Spleen (tissue), 11 donors: ENCODE results near the gene TMEM86B. TPM values are rescaled to one million over a fixed set of nuclear protein-coding genes. Genes with fewer than 3 reads are reported as not detected.

Source experiments
- DNase-seq: peaks from one replicate; pipeline ENCODE4 v3.0.0-alpha.2; 2020
- H3K27ac ChIP-seq, 8 donors: fragments of 200-600 bp; sonication (generic) in 7 of 8; 1 replicate in 4 of 8; 2 replicates in 4 of 8; pipeline versions ENCODE4 v1.5.0 to v1.8.0; 2016 to 2021; ENCODE audit warnings: inconsistent platforms in 4 of 8, mild to moderate bottlenecking in 4 of 8, moderate library complexity in 1 of 8
- H3K27me3 ChIP-seq, 7 donors: fragments of 200-600 bp; sonication (generic) in 6 of 7; replicated peaks in 1 of 7; 1 replicate in 4 of 7; 2 replicates in 3 of 7; pipeline versions ENCODE4 v1.5.0 to v1.8.0; 2016 to 2021; ENCODE audit warnings: inconsistent platforms in 3 of 7, mild to moderate bottlenecking in 1 of 7
- H3K36me3 ChIP-seq, 6 donors: fragments of 200-600 bp; sonication (generic) in 5 of 6; 1 replicate in 4 of 6; 2 replicates in 2 of 6; pipeline versions ENCODE4 v1.5.0 to v1.8.0; 2016 to 2021; ENCODE audit warnings: inconsistent platforms in 2 of 6
- H3K4me1 ChIP-seq, 6 donors: fragments of 200-600 bp; sonication (generic) in 5 of 6; 1 replicate in 3 of 6; 2 replicates in 3 of 6; pipeline versions ENCODE4 v1.5.0 to v1.8.0; 2016 to 2021; ENCODE audit warnings: inconsistent platforms in 3 of 6
- H3K4me3 ChIP-seq, 8 donors: fragments of 200-600 bp; sonication (generic) in 7 of 8; 1 replicate in 4 of 8; 2 replicates in 4 of 8; pipeline versions ENCODE4 v1.5.0 to v1.8.0; 2016 to 2021; ENCODE audit warnings: inconsistent platforms in 4 of 8, mild to moderate bottlenecking in 4 of 8, moderate library complexity in 2 of 8
- H3K9me3 ChIP-seq, 8 donors: fragments of 200-600 bp; sonication (generic) in 7 of 8; 1 replicate in 4 of 8; 2 replicates in 4 of 8; pipeline versions ENCODE4 v1.5.0 to v1.8.0; 2016 to 2021; ENCODE audit warnings: inconsistent platforms in 4 of 8
- POLR2A ChIP-seq, 3 donors: fragments of 450-650 bp; IDR thresholded peaks; one replicate each; pipeline ENCODE4 v1.5.1; 2017; ENCODE audit warnings: antibody characterized with exemption in 3 of 3, mild to moderate bottlenecking in 1 of 3
- POLR2AphosphoS5 ChIP-seq, 3 donors: sonication (generic); formaldehyde crosslinking; IDR thresholded peaks; one replicate each; pipeline ENCODE4 v1.5.1; 2017; ENCODE audit warnings: antibody characterized with exemption in 3 of 3
- WGBS, 5 donors: extraction: QIAGEN DNeasy Blood & Tissue Kit in 3 of 5; methylation state at CpG; one replicate each; pipeline versions ENCODE4 v1.1.5 to v1.1.7; 2013 to 2018; 5-methylcytosine and 5-hydroxymethylcytosine counted together
- intact Hi-C: fragments of 100-400 bp; cut with DNase I; formaldehyde crosslinking; loops from one replicate; pipeline ENCODE4 v1.15.0; 2023; ENCODE audit warnings: low total_unique reads
- polyA plus RNA-seq, 3 donors: library from polyadenylated mRNA; stranded (reverse); fragments of 200-250 nt; gene quantifications; one replicate each; pipeline ENCODE4 v1.2.1, GENCODE V29; 2013
- total RNA-seq, 7 donors: library from RNA; depleted of rRNA in 3 of 7; stranded (reverse); fragments of >200 nt in 3 of 7; fragmentation: NEBNext Ultra II Directional in 4 of 7; extraction: Animal tissue kit (Norgen Biotek cat#: 25700) in 4 of 7; gene quantifications; one replicate each; pipeline versions ENCODE4 v1.1.0 to v1.2.1, GENCODE V29; 2016 to 2021
- TF ChIP-seq, protein P1 (sequence below), 11 experiments: fragments of 200-600 bp in 7 of 11; fragments of 450-650 bp in 4 of 11; sonication (generic) in 4 of 11; IDR thresholded peaks in 8 of 11; conservative IDR thresholded peaks in 3 of 11; 1 replicate in 7 of 11; 2 replicates in 4 of 11; pipeline versions ENCODE4 v1.4.0 to v1.8.0; 2016 to 2021; ENCODE audit warnings: antibody characterized with exemption in 11 of 11, inconsistent platforms in 4 of 11, mild to moderate bottlenecking in 1 of 11
- donor health status: healthy with polysubstance abuse.
- donor health status: DM: no; HTN: no; CAD: no; lungs with moderate emphysema.
- donor health status: DM: no; HTN: no; CAD: no.
- donor health status: Bipolar disorder and iron deficiency.
- donor health status: healthy.
- donor health status: DM: no; HTN: no; CAD: no.
- donor health status: DM: yes; HTN: yes; CAD: no.

TMEM86B gene
- total and polyA plus RNA-seq, 10 donors, result 7.5 to 31.5 (median 10.5) TPM

DNA sequence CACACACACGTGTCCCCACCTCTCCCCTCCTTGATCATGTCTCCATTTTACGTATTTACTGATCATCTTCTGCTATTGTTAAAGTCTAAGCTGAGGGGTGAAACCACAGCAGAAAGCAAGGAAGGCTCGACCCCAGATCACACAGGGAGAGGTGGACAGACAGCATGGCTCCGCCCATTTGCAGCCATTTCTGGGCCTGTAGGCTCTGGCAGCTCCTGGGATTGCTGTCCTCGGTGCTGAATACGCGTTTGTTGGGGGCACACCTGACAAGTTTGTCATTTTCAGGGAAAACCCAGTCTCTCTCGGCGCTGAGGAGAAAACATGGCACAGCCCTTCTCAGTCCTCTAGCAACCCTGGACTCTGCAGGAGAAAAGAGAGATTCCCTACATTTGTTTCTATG is 8.0 kb downstream of the TMEM86B start:
- H3K27ac ChIP-seq, result no peak overlapping the region
- WGBS, 5 donors, result 85 to 88% (median 86%) methylated on average over 9 of the region's 9 CpGs
- TF ChIP-seq POLR2A (IDR thresholded peaks at IDR 0.05), result no peak

DNA sequence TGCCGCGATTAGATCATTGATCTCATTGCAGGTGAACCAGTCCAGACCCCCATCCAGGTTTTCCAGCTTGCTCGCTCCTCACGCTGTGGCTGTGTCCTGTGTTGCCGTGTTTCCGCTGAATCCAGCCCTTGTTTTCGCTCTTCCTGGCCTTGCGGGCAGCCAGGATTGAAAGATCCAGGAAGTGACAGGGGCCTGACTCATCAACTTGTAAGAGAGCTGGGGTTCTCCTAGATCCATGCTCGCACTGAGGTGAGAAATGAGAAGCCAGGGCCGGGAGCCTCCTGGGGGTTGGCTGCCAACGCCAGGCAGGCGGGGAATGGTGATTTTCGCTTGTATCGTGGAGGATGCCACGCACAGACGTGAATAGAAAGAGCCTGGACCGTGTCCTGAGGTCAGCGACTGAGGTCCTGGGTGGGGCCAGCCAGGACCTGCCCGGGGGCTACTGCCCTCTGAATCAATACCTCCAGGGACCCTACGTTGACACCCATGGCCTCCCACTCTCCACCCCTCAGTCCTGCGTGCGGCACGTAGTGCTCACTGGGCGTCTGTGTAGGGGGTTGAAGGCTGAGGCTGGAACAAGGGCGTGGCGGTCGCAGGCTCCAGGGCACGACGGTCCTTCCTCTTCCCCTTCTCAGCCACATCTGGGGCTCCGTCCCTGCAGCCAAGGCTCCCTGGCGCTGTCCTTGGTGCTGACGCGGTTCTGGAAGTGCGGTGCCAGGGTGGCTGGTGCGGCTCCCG is 11.9 kb downstream of the TMEM86B start:
- WGBS, 5 donors, result 5 to 10% (median 6%) methylated on average over 30 to 36 of the region's 36 CpGs
- DNase-seq, result peak; percentile 86

More for the DNA sequence above, 8.0 kb downstream of the TMEM86B start:
- Histone ChIP-seq H3K27me3 (peaks cover 0 to 18% (median 0%) of the 10 kb centered on the region in 7 donors), H3K4me1 (peaks cover 0 to 20% (median 16%) of the 10 kb centered on the region in 6 donors), H3K36me3 (peaks cover 0 to 16% (median 3%) of the 10 kb centered on the region in 6 donors), H3K9me3 (peaks cover 0 to 14% (median 10%) of the 10 kb centered on the region in 8 donors), H3K4me3 (no peak overlapping the region)
- intact Hi-C loops, result no loop called here
- no peak for DNase-seq

DNA sequence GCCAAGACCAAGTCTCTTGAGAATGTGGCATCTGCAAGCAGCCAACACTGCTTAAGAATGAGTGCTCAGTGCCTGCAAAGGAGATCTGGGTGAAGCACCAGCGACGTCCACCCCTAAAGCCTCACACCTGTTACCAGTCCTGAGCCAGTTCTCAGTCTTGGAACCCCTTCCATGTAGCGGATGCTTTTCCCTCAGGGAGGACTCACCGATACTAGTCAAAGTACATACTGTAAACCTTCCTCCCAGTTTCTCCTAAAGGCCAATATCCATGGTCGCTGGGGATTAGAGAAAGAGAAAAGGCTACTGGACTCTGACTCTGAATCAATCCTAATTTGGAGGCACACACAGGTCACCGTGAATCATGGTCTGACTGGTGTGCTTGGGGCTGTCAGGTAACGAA is 15.0 kb downstream of the TMEM86B start:
- H3K36me3 ChIP-seq, result no peaks in the 10 kb centered on the region
- TF ChIP-seq, protein P1, sequence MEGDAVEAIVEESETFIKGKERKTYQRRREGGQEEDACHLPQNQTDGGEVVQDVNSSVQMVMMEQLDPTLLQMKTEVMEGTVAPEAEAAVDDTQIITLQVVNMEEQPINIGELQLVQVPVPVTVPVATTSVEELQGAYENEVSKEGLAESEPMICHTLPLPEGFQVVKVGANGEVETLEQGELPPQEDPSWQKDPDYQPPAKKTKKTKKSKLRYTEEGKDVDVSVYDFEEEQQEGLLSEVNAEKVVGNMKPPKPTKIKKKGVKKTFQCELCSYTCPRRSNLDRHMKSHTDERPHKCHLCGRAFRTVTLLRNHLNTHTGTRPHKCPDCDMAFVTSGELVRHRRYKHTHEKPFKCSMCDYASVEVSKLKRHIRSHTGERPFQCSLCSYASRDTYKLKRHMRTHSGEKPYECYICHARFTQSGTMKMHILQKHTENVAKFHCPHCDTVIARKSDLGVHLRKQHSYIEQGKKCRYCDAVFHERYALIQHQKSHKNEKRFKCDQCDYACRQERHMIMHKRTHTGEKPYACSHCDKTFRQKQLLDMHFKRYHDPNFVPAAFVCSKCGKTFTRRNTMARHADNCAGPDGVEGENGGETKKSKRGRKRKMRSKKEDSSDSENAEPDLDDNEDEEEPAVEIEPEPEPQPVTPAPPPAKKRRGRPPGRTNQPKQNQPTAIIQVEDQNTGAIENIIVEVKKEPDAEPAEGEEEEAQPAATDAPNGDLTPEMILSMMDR (IDR thresholded peaks at IDR 0.05 in 8 of 11, conservative IDR thresholded peaks at IDR 0.05 in 3 of 11), result no peak
- no peak for TF ChIP-seq POLR2A (IDR thresholded peaks at IDR 0.05)
- no peak for TF ChIP-seq POLR2AphosphoS5 (IDR thresholded peaks at IDR 0.05)
- H3K27ac ChIP-seq, result no peak overlapping the region
- intact Hi-C loops, result no loop called here
- 83 to 90% (median 85%) methylated on average over 7 of the region's 7 CpGs for WGBS, 5 donors
- peaks cover 0 to 32% (median 14%) of the 10 kb centered on the region in 6 donors for H3K4me1 ChIP-seq
- peaks cover 0 to 24% (median 15%) of the 10 kb centered on the region in 8 donors for H3K9me3 ChIP-seq
- DNase-seq, result no peak
- no peak overlapping the region for H3K4me3 ChIP-seq
- peaks cover 0 to 57% (median 0%) of the 10 kb centered on the region in 7 donors for H3K27me3 ChIP-seq

More for the DNA sequence above, 11.9 kb downstream of the TMEM86B start:
- no peaks in the 10 kb centered on the region for H3K36me3 ChIP-seq
- H3K9me3 ChIP-seq, result peaks cover 0 to 37% (median 25%) of the 10 kb centered on the region in 8 donors
- intact Hi-C loops, result no loop called here
- H3K27ac ChIP-seq, result peak overlapping the region; percentile 46 to 85 (median 83)
- peaks cover 0 to 18% (median 14%) of the 10 kb centered on the region in 6 donors for H3K4me1 ChIP-seq
- peak overlapping the region; percentile 12 to 59 (median 24) for H3K4me3 ChIP-seq
- TF ChIP-seq, protein P1 (IDR thresholded peaks at IDR 0.05 in 8 of 11, conservative IDR thresholded peaks at IDR 0.05 in 3 of 11), result no peak
- peak; percentile 77 to 86 (median 78) for TF ChIP-seq POLR2AphosphoS5 (IDR thresholded peaks at IDR 0.05)
- peaks cover 0 to 44% (median 0%) of the 10 kb centered on the region in 7 donors for H3K27me3 ChIP-seq

DNA sequence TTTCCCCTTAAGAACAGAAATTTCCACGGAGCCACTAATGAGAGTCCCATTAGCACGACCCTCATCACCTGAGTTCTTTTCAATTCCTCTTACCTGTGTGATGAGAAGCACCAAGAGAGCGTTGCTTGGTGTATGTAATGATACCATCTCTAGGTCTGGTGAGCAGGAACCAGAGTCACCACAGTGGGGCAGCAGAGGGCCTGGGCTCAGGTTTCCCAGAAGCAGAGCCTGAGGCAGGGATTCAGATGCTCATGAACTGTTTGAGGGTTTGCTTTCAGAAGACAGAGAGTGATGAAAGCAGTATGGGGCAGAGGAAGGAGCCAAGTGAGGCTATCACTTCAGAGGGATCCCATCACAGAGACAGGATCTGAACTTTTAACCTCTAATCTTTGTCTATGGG is 16.1 kb downstream of the TMEM86B start:
- no peaks in the 10 kb centered on the region for H3K36me3 ChIP-seq
- H3K27me3 ChIP-seq, result peaks cover 0 to 55% (median 0%) of the 10 kb centered on the region in 7 donors
- H3K4me1 ChIP-seq, result peaks cover 0 to 31% (median 14%) of the 10 kb centered on the region in 6 donors
- 72 to 84% (median 75%) methylated on average over 3 of the region's 3 CpGs for WGBS, 5 donors
- H3K4me3 ChIP-seq, result no peak overlapping the region
- H3K27ac ChIP-seq, result no peak overlapping the region
- intact Hi-C loops, result no loop called here
- TF ChIP-seq POLR2A (IDR thresholded peaks at IDR 0.05), result no peak
- TF ChIP-seq, protein P1 (IDR thresholded peaks at IDR 0.05 in 8 of 11, conservative IDR thresholded peaks at IDR 0.05 in 3 of 11), result peak in 7 of 11 experiments; percentile 10 to 50 (median 40)
- peaks cover 0 to 24% (median 15%) of the 10 kb centered on the region in 8 donors for H3K9me3 ChIP-seq
- DNase-seq, result no peak
